Endothelial cell of hepatic sinusoid (primary cell): ENCODE data around the gene GOLGA6B.
"Not testable (repeated sequence)": the region's sequence is repeated elsewhere in the genome, so short reads cannot be mapped to it uniquely, and the experiment has no call there.

Source experiments
- in situ Hi-C: cut with HindIII; loops from 2 replicates; pipeline ENCODE4 v1.10.0; 2017; ENCODE audit warnings: low sequenced_read_pairs

The GOLGA6B gene

GRCh38 chr15:72665706-72666105 lies 11.2 kb downstream of the GOLGA6B start:
- in situ Hi-C loops: not testable (repeated sequence)

- in situ Hi-C loops: not testable (repeated sequence)
Observed at GRCh38 chr15:72669803-72670202, 15.3 kb downstream of the GOLGA6B start.

DNA sequence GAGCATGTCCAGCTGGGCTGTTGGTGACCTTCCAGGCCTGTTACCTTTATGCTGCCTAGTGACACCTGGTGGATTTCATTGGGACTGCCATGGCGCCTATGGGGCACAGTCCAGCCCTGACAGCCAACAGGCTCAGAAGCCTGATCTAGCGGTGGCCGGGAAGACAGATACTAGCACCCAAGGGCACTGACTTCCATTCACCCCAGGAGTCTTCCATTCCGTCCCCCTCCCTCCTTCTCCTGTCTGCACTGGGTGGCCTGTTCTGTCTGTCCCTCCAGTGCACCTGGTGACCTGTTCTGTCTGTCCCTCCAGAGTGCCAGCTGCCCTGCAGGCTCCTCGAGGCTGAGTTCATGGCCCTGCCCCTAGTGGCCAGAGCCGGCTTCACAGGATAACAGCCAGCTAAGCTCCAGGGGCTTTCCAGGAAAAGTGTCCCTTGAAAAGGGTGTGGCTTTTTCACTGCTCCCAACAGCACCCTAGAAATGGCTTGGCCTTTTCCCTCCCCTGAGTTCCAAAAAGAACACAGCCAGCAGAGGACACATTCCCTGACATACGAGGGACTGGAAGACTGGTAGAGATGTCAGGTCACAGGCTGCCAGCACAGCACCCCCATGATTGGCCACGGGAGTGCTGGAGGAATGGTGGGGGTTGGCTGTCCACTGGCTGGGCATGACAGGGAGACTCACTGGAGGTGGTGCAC lies 16.3 kb downstream of the GOLGA6B start:
- in situ Hi-C loops: not testable (repeated sequence)

- in situ Hi-C loops: no loop called here
Observed at GRCh38 chr15:72671525-72671924, 17.0 kb downstream of the GOLGA6B start.

GRCh38 chr15:72676838-72677237 lies 22.3 kb downstream of the GOLGA6B start:
- in situ Hi-C loops: no loop called here

GRCh38 chr15:72680931-72681330 lies 26.4 kb downstream of the GOLGA6B start:
- in situ Hi-C loops: no loop called here

- in situ Hi-C loops: no loop called here
Observed at GRCh38 chr15:72682772-72683171, 28.3 kb downstream of the GOLGA6B start.

- in situ Hi-C loops: no loop called here
Observed at GRCh38 chr15:72685301-72685924, 30.9 kb downstream of the GOLGA6B start.

- in situ Hi-C loops: no loop called here
Observed at GRCh38 chr15:72685925-72686794, 31.7 kb downstream of the GOLGA6B start, which contains the start of the genes BBS4 and HIGD2B. TSS of gene BBS4 (plus strand) at chr15:72686207. CDS start at chr15:72686228, 21 bp downstream. TSS of gene HIGD2B (minus strand) at chr15:72686182. CDS start at chr15:72676374, 9,808 bp downstream.

DNA sequence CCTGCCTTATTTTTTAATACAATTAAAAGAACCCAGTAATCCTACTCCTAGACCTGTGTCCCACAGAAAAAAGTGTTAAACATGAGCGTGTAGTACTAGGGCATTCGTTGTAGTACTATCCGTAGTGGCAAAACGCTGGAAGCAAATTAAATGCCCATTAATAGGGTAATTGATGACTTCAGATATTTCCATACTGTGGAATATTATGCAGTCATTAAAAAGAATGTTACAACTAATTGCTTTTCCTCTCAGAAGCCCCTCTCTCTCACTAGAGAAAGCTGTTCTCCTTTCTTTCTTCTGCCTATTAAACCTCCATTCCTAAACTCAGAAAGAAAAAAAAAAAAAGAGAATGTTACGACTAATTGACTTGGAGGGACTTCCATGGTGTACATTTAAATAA lies 34.2 kb downstream of the GOLGA6B start:
- in situ Hi-C loops: no loop called here

GRCh38 chr15:72690938-72691337 lies 36.4 kb downstream of the GOLGA6B start:
- in situ Hi-C loops: no loop called here

- in situ Hi-C loops: no loop called here
Observed at GRCh38 chr15:72698938-72699337, 44.4 kb downstream of the GOLGA6B start.

GRCh38 chr15:72700076-72700475 lies 45.6 kb downstream of the GOLGA6B start:
- in situ Hi-C loops: no loop called here

DNA sequence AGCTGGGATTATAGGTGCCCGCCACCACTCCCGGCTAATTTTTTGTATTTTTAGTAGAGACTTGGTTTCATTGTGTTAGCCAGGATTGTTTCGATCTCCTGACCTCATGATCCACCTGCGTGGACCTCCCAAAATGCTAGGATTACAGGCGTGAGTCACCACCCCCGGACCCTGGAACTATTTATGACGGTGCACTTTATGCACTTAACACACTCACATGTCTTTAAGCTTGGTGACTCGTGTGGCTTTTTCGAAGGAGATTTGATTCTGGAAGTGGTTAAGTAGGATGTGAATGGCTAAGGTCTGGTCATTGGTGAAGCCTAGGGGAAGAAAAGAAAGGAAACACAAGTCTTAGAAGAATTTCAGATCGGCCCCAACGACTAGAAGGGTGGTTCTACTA lies 51.8 kb downstream of the GOLGA6B start:
- in situ Hi-C loops: loop anchor here (5.0 kb wide), 1 partner anchor 51 kb away; no protein-coding TSS in a partner anchor

- in situ Hi-C loops: loop anchor here (5.0 kb wide), 1 partner anchor 49 kb away; no protein-coding TSS in a partner anchor
Observed at GRCh38 chr15:72708551-72709303, 54.2 kb downstream of the GOLGA6B start.
